ENCODE data around the gene PIPOX. TPM values are rescaled to one million over a fixed set of nuclear protein-coding genes. Genes with fewer than 3 reads are reported as not detected.
"Not testable (repeated sequence)": the region's sequence is repeated elsewhere in the genome, so short reads cannot be mapped to it uniquely, and the experiment has no call there.

Gene PIPOX
- total and polyA plus RNA-seq, 2 experiments from 2014 or later, result not detected

DNA sequence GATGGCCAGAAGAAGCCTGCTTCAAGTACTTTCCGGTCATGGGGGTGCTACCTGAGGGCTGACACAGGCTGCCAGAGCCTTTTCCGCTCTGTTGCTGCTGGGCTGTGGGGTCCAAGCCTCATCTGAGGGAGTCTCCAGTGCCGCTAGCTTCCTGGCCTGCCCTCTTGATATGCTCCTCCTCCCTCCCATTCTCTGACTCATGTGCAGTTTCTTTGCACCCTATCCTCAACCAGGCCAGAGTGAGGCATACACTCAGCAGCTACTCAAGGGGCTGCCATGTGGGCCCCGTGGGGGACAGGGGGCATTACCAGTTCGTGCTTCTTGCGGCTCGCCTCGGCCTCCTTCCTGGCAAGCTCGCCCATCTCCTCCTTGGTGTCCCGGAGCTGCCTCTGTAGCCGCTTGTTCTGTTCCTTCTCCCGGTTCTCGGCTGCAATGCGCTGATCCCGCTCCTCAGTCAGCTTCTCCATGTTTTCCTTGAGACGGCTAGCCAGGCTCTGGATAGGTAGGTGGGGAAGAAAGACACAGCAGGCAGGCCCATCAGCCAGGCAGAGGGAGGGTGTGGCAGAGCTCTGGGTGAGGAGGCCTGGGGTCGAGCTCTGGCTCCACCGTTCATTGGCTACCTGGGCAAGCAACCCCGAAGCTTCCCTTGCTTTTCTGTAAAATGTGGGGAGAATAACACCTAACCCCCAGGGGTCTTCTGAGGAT lies 43.8 kb downstream of the PIPOX start:
- H3K4me2 ChIP-seq (ENCODE audit: unreplicated experiment), result no peak overlapping the region
- no peak for TF ChIP-seq EZH2 (IDR thresholded peaks at IDR 0.05; ENCODE audit: insufficient read depth, poor library complexity, severe bottlenecking)
- no peak for TF ChIP-seq EZH2phosphoT487 (IDR thresholded peaks at IDR 0.05; ENCODE audit: insufficient read depth, low read depth)
- H3K36me3 ChIP-seq (ENCODE audit: low read depth), result no peaks in the 10 kb centered on the region; the same call in 1 of the 2 replicates
- H3K4me1 ChIP-seq (ENCODE audit: insufficient read depth), result no peaks in the 10 kb centered on the region
- H3K27me3 ChIP-seq (replicated peaks; ENCODE audit: insufficient read depth), result no peaks in the 10 kb centered on the region
- no peak overlapping the region for H3K4me3 ChIP-seq
- H3K79me2 ChIP-seq (ENCODE audit: insufficient read depth), result no peaks in the 10 kb centered on the region
- H3K9ac ChIP-seq, result no peak overlapping the region
- no peaks in the 10 kb centered on the region for H3F3A ChIP-seq (ENCODE audit: insufficient read depth)
- WGBS, 2 experiments (ENCODE audit: low coverage in 1 of 2, low lambda C conversion rate in 2 of 2, missing lambda C conversion rate in 2 of 2), result 90 to 93% methylated on average over 18 to 19 of the region's 19 CpGs
- in situ Hi-C loops (cut with MboI), result no loop called here
- no peak overlapping the region for H2AFZ ChIP-seq
- no peaks in the 10 kb centered on the region for H3K9me3 ChIP-seq (ENCODE audit: low read depth)
- DNase-seq, result no peak
- no peak overlapping the region for H3K27ac ChIP-seq
- no peaks in the 10 kb centered on the region for H3K9me2 ChIP-seq (ENCODE audit: insufficient read depth)
- no peaks in the 10 kb centered on the region for H4K20me1 ChIP-seq (ENCODE audit: insufficient read depth)

DNA sequence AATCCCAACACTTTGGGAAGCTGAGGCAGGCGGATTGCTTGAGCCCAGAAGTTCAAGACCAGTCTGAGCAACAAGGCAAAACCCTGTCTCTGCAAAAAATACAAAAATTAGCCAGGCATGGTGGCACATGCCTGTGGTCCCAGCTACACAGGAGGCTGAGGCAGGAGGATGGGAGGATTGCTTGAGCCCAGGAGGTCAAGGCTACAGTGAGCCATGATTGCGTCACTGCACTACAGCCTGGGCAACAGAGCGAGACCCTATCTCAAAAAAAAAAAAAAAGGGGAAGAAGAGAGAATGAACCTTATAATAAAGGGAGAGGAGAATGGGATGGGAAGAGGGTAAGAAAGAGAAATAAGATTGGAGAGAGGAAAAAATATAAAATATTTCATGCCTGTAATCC lies 45.8 kb downstream of the PIPOX start:
- H3K79me2 ChIP-seq (ENCODE audit: insufficient read depth); H3K9me2 ChIP-seq (ENCODE audit: insufficient read depth); H4K20me1 ChIP-seq (ENCODE audit: insufficient read depth); DNase-seq; H3K4me3 ChIP-seq; H3K36me3 ChIP-seq (ENCODE audit: low read depth); H3K4me1 ChIP-seq (ENCODE audit: insufficient read depth); in situ Hi-C loops (cut with MboI); H3K9me3 ChIP-seq (ENCODE audit: low read depth); H3K27me3 ChIP-seq (replicated peaks; ENCODE audit: insufficient read depth); H3K9ac ChIP-seq; H3K4me2 ChIP-seq (ENCODE audit: unreplicated experiment); H3F3A ChIP-seq (ENCODE audit: insufficient read depth); H3K27ac ChIP-seq; H2AFZ ChIP-seq: not testable (repeated sequence)
- 94 to 96% methylated on average over 3 of the region's 3 CpGs for WGBS, 2 experiments (ENCODE audit: low coverage in 1 of 2, low lambda C conversion rate in 2 of 2, missing lambda C conversion rate in 2 of 2)

DNA sequence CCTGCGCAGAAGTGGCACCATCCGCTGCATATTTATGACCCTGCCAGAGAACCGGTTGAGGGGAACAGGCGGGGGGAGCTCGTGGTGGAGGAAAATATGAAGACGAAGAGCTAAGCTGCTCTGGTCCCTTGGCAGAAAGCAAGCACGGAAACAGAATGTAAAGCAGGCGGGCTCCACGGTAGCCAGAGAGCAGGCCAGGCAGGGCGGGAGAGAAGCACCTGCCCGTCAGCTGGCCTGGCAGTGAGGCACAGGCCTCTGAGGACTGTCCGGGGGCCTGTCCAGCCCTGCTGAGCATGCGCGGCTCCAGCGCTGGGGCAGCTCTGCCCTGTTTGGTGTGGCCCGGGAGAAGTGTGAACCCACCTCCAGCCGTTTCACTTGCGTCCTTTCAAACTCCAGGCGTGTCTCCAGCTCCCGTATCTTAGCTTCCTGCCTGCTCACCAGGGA lies 46.7 kb downstream of the PIPOX start:
- no peak overlapping the region for H3K27ac ChIP-seq
- in situ Hi-C loops (cut with MboI), result no loop called here
- DNase-seq, result no peak
- H4K20me1 ChIP-seq (ENCODE audit: insufficient read depth), result no peaks in the 10 kb centered on the region
- no peaks in the 10 kb centered on the region for H3K27me3 ChIP-seq (replicated peaks; ENCODE audit: insufficient read depth)
- H3K4me3 ChIP-seq, result no peak overlapping the region
- no peak overlapping the region for H2AFZ ChIP-seq
- no peak for TF ChIP-seq EZH2phosphoT487 (IDR thresholded peaks at IDR 0.05; ENCODE audit: insufficient read depth, low read depth)
- no peak for TF ChIP-seq EZH2 (IDR thresholded peaks at IDR 0.05; ENCODE audit: insufficient read depth, poor library complexity, severe bottlenecking)
- 82 to 86% methylated on average over 20 of the region's 20 CpGs for WGBS, 2 experiments (ENCODE audit: low coverage in 1 of 2, low lambda C conversion rate in 2 of 2, missing lambda C conversion rate in 2 of 2)
- no peaks in the 10 kb centered on the region; the same call in 1 of the 2 replicates for H3K36me3 ChIP-seq (ENCODE audit: low read depth)
- no peaks in the 10 kb centered on the region for H3K9me3 ChIP-seq (ENCODE audit: low read depth)
- H3K79me2 ChIP-seq (ENCODE audit: insufficient read depth), result no peaks in the 10 kb centered on the region
- no peak overlapping the region for H3K9ac ChIP-seq
- H3K4me1 ChIP-seq (ENCODE audit: insufficient read depth), result no peaks in the 10 kb centered on the region
- H3K4me2 ChIP-seq (ENCODE audit: unreplicated experiment), result no peak overlapping the region
- H3F3A ChIP-seq (ENCODE audit: insufficient read depth), result no peaks in the 10 kb centered on the region
- H3K9me2 ChIP-seq (ENCODE audit: insufficient read depth), result no peaks in the 10 kb centered on the region

DNA sequence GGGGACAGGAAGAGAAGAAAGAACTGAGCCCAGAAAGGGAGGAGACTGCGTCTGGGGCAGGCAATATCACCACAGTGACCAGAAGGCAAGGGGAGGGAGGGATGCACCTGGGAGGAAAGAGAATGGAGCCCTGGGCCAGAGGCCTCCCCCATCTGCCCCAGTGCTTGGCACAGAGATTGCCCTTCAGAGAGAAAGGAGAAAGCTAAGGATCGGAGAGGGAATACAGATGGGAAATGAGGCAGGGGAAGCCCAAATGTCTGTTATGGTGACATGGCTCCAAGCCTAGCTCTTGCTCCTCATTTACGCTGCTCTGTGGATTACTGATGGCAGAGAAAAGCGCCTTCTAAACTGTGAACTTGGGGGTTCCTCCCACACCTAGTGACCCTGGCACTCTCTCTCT lies 47.2 kb downstream of the PIPOX start:
- Histone ChIP-seq H3K27me3 (replicated peaks; ENCODE audit: insufficient read depth) (no peaks in the 10 kb centered on the region), H3F3A (ENCODE audit: insufficient read depth) (no peaks in the 10 kb centered on the region), H3K4me1 (ENCODE audit: insufficient read depth) (no peaks in the 10 kb centered on the region), H3K9me3 (ENCODE audit: low read depth) (no peaks in the 10 kb centered on the region), H3K9me2 (ENCODE audit: insufficient read depth) (no peaks in the 10 kb centered on the region), H3K9ac (no peak overlapping the region), H3K79me2 (ENCODE audit: insufficient read depth) (no peaks in the 10 kb centered on the region), H3K27ac (no peak overlapping the region), H3K36me3 (ENCODE audit: low read depth) (no peaks in the 10 kb centered on the region; the same call in 1 of the 2 replicates), H2AFZ (no peak overlapping the region), H4K20me1 (ENCODE audit: insufficient read depth) (no peaks in the 10 kb centered on the region), H3K4me3 (no peak overlapping the region), H3K4me2 (ENCODE audit: unreplicated experiment) (no peak overlapping the region)
- no peak for TF ChIP-seq EZH2phosphoT487 (IDR thresholded peaks at IDR 0.05; ENCODE audit: insufficient read depth, low read depth)
- TF ChIP-seq EZH2 (IDR thresholded peaks at IDR 0.05; ENCODE audit: insufficient read depth, poor library complexity, severe bottlenecking), result no peak
- no peak for DNase-seq
- in situ Hi-C loops (cut with MboI), result no loop called here
- WGBS, 2 experiments (ENCODE audit: low coverage in 1 of 2, low lambda C conversion rate in 2 of 2, missing lambda C conversion rate in 2 of 2), result 75 to 84% methylated on average over 4 of the region's 4 CpGs
